GM23338 (cell line): ENCODE measurements around the gene RRP1.

Source experiments
- CREB1 ChIP-seq: fragments of 250-450 bp; sonication (Bioruptor Pico); IDR thresholded peaks from 2 replicates; pipeline ENCODE4 v1.5.0; 2020; ENCODE audit warnings: low read depth, mild to moderate bottlenecking, moderate library complexity
- CTCF ChIP-seq, 2 experiments: fragments of 200-600 bp in 1 of 2; sonication (generic) in 1 of 2; conservative IDR thresholded peaks; 2 replicates each; pipeline versions ENCODE4 v1.5.1 to v1.6.1; 2016 to 2017; ENCODE audit warnings: antibody characterized with exemption in 2 of 2, low read depth in 2 of 2, mild to moderate bottlenecking in 2 of 2, moderate library complexity in 1 of 2
- ETS1 ChIP-seq: IDR thresholded peaks from 2 replicates; pipeline ENCODE4 v1.6.1; 2016; ENCODE audit warnings: antibody characterized with exemption
- EZH2 ChIP-seq: fragments of 200-600 bp; sonication (generic); IDR thresholded peaks from one replicate; pipeline ENCODE4 v1.8.0; 2017; ENCODE audit warnings: antibody characterized with exemption, mild to moderate bottlenecking, low read depth; ENCODE audit not compliant: unreplicated experiment
- EZH2phosphoT487 ChIP-seq: fragments of 200-600 bp; sonication (generic); IDR thresholded peaks from one replicate; pipeline ENCODE4 v1.8.1; 2018; ENCODE audit warnings: antibody characterized with exemption; ENCODE audit not compliant: unreplicated experiment
- JUNB ChIP-seq: IDR thresholded peaks from one replicate; pipeline ENCODE4 v1.6.1; 2016; ENCODE audit warnings: antibody characterized with exemption; ENCODE audit not compliant: unreplicated experiment
- POLR2AphosphoS5 ChIP-seq: IDR thresholded peaks from 2 replicates; pipeline ENCODE4 v1.6.1; 2016; ENCODE audit warnings: antibody characterized with exemption, low read depth
- REST ChIP-seq: IDR thresholded peaks from one replicate; pipeline ENCODE4 v1.6.1; 2018; ENCODE audit warnings: antibody characterized with exemption; ENCODE audit not compliant: unreplicated experiment
- STAT1 ChIP-seq: IDR thresholded peaks from one replicate; pipeline ENCODE4 v1.6.1; 2016; ENCODE audit warnings: antibody characterized with exemption; ENCODE audit not compliant: unreplicated experiment
- ZNF114 ChIP-seq: fragments of 250-450 bp; sonication (Bioruptor Pico); IDR thresholded peaks from 2 replicates; pipeline ENCODE4 v1.5.0; 2020; ENCODE audit warnings: mild to moderate bottlenecking, moderate library complexity
- ZNF331 ChIP-seq: fragments of 250-450 bp; sonication (Bioruptor Pico); IDR thresholded peaks from 2 replicates; pipeline ENCODE4 v1.5.0; 2020; ENCODE audit warnings: low read depth, mild to moderate bottlenecking, moderate library complexity

- TF ChIP-seq CTCF (conservative IDR thresholded peaks at IDR 0.05; ENCODE audit: low read depth in 2 of 2): no peak
- no peak for TF ChIP-seq EZH2phosphoT487
- TF ChIP-seq POLR2AphosphoS5: no peak
- no peak for TF ChIP-seq REST
- no peak for TF ChIP-seq EZH2
- TF ChIP-seq ZNF114 (CRISPR knock-in tag): no peak
- TF ChIP-seq ETS1: no peak
- TF ChIP-seq CREB1 (CRISPR knock-in tag): no peak
- TF ChIP-seq ZNF331 (CRISPR knock-in tag): no peak
- no peak for TF ChIP-seq JUNB
- TF ChIP-seq STAT1: no peak
Observed at GRCh38 chr21:43771698-43772424, 17.5 kb upstream of the RRP1 start.
